Testis (tissue), 2 donors: Measurements from ENCODE around the gene NR1H4.

Experiments used
- CTCF ChIP-seq, 3 experiments: fragments of 450-650 bp in 2 of 3; fragments of 200-600 bp in 1 of 3; sonication (generic) in 1 of 3; IDR thresholded peaks; one replicate each; pipeline ENCODE4 v1.5.1; 2016 to 2019; ENCODE audit warnings: antibody characterized with exemption in 3 of 3, mild to moderate bottlenecking in 2 of 3, moderate library complexity in 1 of 3
- POLR2A ChIP-seq: fragments of 450-650 bp; IDR thresholded peaks from one replicate; pipeline ENCODE4 v1.6.1; 2017; ENCODE audit warnings: antibody characterized with exemption, mild to moderate bottlenecking, moderate library complexity

GRCh38 chr12:100520048-100520769, 46.5 kb downstream of the NR1H4 start:
- TF ChIP-seq CTCF (IDR thresholded peaks at IDR 0.05) (no peak), POLR2A (no peak)
